GM21619 (cell line): Measurements from ENCODE around the gene IFNAR1.
"Not testable (repeated sequence)": the region's sequence is repeated elsewhere in the genome, so short reads cannot be mapped to it uniquely, and the experiment has no call there.

Experiments used
- ATAC-seq: cut with Tn5 transposase; IDR thresholded peaks from one replicate; pipeline ENCODE4 v1.9.1; 2021; ENCODE audit not compliant: unreplicated experiment

IFNAR1 gene

DNA sequence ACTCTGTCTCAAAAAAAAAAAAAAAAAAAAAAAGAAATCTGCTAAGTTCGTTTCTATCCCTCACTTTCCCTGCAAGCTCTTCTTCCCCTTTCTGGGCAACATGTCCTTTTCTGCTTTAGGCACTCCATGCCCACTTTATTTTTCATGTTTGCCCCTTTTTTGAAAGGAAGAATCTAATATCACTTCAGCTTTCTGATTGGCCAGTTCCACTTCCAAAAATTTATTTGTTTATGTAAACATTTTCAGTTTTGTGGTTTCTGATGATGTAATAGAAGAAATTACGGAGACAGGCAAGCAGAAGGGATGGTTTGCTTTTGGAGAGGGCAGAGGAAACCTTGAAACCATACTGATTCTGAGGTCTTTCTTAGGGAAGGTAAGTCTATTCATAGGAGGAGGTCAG, 15.1 kb downstream of the IFNAR1 start:
- no peak for ATAC-seq

GRCh38 chr21:33345751-33346238, 21.0 kb downstream of the IFNAR1 start:
- no peak for ATAC-seq

GRCh38 chr21:33348706-33349105, 23.9 kb downstream of the IFNAR1 start:
- no peak for ATAC-seq

GRCh38 chr21:33350676-33351075, 25.9 kb downstream of the IFNAR1 start:
- no peak for ATAC-seq

GRCh38 chr21:33355355-33355754, 30.6 kb downstream of the IFNAR1 start:
- ATAC-seq: no peak

DNA sequence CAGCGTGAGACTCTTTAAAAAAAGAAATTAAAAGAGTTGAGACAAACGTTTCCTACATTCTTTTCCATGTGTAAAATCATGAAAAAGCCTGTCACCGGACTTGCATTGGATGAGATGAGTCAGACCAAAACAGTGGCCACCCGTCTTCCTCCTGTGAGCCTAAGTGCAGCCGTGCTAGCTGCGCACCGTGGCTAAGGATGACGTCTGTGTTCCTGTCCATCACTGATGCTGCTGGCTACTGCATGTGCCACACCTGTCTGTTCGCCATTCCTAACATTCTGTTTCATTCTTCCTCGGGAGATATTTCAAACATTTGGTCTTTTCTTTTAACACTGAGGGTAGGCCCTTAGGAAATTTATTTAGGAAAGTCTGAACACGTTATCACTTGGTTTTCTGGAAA, 31.2 kb downstream of the IFNAR1 start:
- no peak for ATAC-seq

- ATAC-seq: no peak
These were observed 32.4 kb downstream of the IFNAR1 start for GRCh38 chr21:33357177-33357576.

DNA sequence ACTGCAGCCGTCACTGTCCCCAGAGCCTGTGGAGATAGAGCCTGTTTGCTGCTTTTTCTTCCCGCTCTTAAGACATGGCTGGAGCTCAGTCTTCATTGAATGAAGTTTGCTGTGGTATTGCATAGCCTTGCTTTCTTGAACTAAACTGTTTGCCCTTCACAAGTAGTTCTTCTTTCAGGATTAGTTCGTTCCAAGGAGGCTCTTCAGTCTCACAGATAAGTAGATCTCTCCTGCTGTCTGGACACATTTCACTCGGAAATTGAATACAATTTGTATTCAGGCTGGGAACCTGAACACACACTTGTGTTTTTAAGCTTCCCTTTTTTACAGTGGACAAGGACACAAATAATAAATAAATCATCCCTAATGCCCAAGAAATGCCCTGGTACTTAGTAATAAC, 34.7 kb downstream of the IFNAR1 start:
- ATAC-seq: no peak

GRCh38 chr21:33360281-33360680, 35.5 kb downstream of the IFNAR1 start:
- no peak for ATAC-seq

DNA sequence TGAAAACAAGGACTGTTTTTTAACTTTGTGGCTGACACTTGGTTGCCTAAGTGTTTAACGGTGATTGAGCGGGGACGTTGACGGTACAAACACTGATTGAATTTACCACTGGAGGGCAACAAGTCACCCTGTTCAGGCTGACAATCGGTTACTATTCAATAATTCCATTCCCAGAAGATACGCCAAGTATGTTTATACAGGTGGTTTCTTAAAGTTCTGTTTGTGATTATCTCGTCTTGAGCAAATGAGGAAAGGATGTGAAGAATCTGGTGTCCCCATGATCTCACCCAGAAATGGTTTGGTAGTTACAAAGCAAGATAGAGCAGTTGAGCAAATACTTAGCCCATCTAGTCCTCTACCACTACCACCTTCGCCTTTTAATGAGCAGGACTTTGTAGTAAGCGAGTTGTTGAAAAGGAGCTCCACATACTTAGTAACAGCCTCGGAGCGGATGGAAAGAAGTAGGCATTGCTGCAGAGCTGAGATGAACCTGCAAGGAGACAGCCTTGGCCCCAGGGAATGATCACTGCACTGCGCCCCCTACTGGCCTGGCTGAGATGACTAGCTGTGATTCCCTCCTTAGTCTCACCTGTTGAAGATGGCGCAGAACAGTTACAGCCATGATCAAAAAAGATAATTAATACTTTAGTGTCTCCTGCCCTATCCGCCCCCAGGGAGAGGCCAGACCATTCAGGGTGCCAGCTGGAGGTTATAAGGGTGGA, 36.3 kb downstream of the IFNAR1 start:
- peak; percentile 78 for ATAC-seq

- no peak for ATAC-seq
These were observed 37.3 kb downstream of the IFNAR1 start for GRCh38 chr21:33362044-33362555.

DNA sequence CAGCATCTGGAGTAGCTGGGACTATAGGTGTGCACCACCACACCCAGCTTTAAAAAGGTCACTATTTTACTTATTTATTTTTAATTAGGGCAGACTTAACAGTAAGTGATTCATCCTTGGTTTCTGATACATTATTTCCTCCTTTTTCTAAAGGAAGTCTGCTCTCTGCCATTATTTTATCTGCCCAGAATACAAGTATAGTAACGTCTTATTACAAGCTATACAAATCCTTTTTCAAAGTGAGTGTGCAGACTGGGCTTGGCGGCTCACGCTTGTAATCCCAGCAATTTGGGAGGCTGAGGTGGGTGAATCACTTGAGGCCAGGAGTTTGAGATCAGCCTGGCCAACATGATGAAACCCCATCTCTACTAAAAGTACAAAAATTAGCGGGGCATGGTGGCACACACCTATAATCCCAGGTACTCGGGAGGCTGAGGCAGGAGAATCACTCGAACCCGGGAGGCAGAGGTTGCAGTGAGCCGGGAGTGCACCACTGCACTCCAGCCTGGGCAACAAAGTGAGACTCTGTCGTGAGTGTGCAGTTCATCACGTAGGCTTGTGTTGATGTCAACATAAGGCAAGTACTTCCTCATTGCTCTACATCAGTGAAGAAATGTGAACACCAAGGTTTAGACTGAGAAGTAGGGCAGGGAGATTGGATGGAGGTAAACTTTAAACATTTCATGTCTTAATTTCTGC, 39.3 kb downstream of the IFNAR1 start:
- ATAC-seq: not testable (repeated sequence)

GRCh38 chr21:33364830-33365229, 40.1 kb downstream of the IFNAR1 start:
- ATAC-seq: no peak

- ATAC-seq: no peak
These were observed 42.7 kb downstream of the IFNAR1 start for GRCh38 chr21:33367309-33367973.

GRCh38 chr21:33368124-33368523, 43.4 kb downstream of the IFNAR1 start:
- ATAC-seq: no peak

DNA sequence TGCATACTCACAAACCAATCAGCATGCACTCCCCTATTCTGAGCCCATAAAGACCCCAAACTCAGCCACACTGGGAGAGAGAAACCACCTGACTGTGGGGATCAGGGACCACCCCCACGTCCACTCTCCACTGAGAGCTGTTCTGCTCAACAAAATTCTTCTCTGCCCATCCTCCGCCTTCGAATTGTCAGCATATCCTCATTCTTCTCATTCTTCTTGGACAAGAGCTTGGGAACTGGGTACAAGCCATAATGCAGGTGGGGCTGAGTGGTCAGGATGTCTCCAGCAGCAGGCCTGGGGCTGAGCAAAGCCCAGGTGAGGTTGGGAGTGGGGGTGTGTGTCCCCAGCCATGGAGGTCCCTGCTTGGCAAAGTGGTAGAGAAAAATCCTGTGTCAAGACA, 43.8 kb downstream of the IFNAR1 start:
- ATAC-seq: no peak

- ATAC-seq: no peak
These were observed 44.8 kb downstream of the IFNAR1 start for GRCh38 chr21:33369586-33369985.

DNA sequence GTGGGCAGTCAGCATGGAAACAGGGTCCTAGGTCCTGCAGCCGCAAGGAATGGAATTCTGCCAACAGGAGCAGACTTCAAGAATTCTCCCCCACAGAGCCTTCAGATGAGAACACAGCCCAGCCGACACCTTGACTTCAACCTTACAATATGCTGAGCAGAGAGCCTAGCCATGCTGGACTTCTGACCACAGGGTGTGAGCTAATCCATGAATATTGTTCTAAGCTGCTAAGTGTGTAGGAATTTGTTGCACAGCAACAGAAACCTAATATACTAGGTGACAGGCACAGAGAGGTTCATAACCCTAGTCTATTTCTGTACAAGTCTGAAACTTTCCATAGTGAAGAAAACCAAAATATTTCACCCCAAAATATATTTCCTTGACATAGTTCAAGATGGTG, 45.5 kb downstream of the IFNAR1 start:
- ATAC-seq: no peak

GRCh38 chr21:33371366-33371765, 46.6 kb downstream of the IFNAR1 start:
- ATAC-seq: no peak

DNA sequence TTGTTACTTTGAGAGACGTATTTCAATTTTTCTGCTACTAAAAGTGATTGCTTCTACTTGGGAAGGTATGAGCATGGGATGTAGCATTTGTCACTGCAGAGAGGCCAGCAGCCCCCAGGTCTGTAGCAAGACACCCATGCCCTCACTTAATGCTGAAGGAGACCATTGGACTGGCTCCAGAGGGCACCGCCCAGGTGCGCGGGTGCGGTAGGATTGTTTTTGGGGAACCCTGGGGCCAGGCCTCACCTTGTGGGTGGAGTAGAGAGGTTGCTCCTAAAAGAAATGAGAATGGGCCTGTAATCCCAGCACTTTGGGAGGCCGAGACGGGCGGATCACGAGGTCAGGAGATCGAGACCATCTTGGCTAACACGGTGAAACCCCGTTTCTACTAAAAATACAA, 47.8 kb downstream of the IFNAR1 start:
- ATAC-seq: no peak

GRCh38 chr21:33373451-33373850, 48.7 kb downstream of the IFNAR1 start:
- ATAC-seq: no peak

- no peak for ATAC-seq
These were observed 49.3 kb downstream of the IFNAR1 start for GRCh38 chr21:33374080-33374449.
